Panc1 (cell line): ENCODE results near the gene DIP2C. TPM values are rescaled to one million over a fixed set of nuclear protein-coding genes. Genes with fewer than 3 reads are reported as not detected.
A peak's percentile ranks its signal among the peaks of the same experiment; 100 is the strongest.

Source experiments
- ATAC-seq: fragments of 200-7000 bp; cut with Tn5 transposase; 2 replicates; pipeline ENCODE4 v1.9.1; 2020; ENCODE audit warnings: mild to moderate bottlenecking, moderate library complexity
- BruUV-seq: library from RNA; stranded (reverse); fragments of 400-500 nt; replicated peaks from 2 replicates; lab custom pipeline; 2021; lab: Mats Ljungman, UMichigan
- CTCF ChIA-PET: fragments of 300-600 bp; sonication (Branson Sonifier 250); formaldehyde crosslinking; loops from one replicate; lab custom pipeline; 2022; ENCODE audit warnings: antibody characterized with exemption; lab: Charles Lee
- POLR2A ChIA-PET: fragments of 300-600 bp; sonication (Branson Sonifier 250); formaldehyde crosslinking; loops from one replicate; lab custom pipeline; 2022; ENCODE audit warnings: antibody characterized with exemption; lab: Charles Lee
- DNase-seq: peaks from one replicate; pipeline ENCODE4 v3.0.0-alpha.2; 2010; ENCODE audit warnings: low read depth, low spot score
- H3K27ac ChIP-seq: 2 replicates; pipeline ENCODE4 v1.5.1; 2011; ENCODE audit warnings: mild to moderate bottlenecking, low read length, inconsistent platforms
- H3K27me3 ChIP-seq: fragments of 200-500 bp; sonication (Bioruptor generic); 2 replicates; pipeline ENCODE4 v1.6.0; 2014; ENCODE audit warnings: low read length, inconsistent platforms; ENCODE audit not compliant: control insufficient read depth, insufficient read depth
- H3K36me3 ChIP-seq: fragments of 200-500 bp; sonication (Bioruptor generic); 2 replicates; pipeline ENCODE4 v1.5.1; 2014; ENCODE audit warnings: inconsistent platforms, mild to moderate bottlenecking, low read length, moderate library complexity; ENCODE audit not compliant: control insufficient read depth, insufficient read depth
- H3K4me1 ChIP-seq: 2 replicates; pipeline ENCODE4 v1.5.1; 2011; ENCODE audit warnings: inconsistent platforms, mild to moderate bottlenecking, low read length, moderate library complexity; ENCODE audit not compliant: control insufficient read depth, insufficient read depth
- H3K4me3 ChIP-seq, 2 experiments: 2 replicates each; pipeline ENCODE4 v1.5.1; 2011 to 2012; ENCODE audit warnings: low read depth in 2 of 2, low read length in 2 of 2, mild to moderate bottlenecking in 2 of 2, inconsistent platforms in 1 of 2, moderate library complexity in 1 of 2
- H3K9me3 ChIP-seq: fragments of 200-500 bp; sonication (Bioruptor generic); 2 replicates; pipeline ENCODE4 v1.5.1; 2014; ENCODE audit warnings: low read depth, mild to moderate bottlenecking, inconsistent platforms, low read length, moderate library complexity; ENCODE audit not compliant: control insufficient read depth, insufficient read depth
- POLR2AphosphoS5 ChIP-seq: IDR thresholded peaks from 2 replicates; pipeline ENCODE4 v1.6.1; 2012; ENCODE audit warnings: mild to moderate bottlenecking, low read depth, low read length, moderate library complexity
- SIN3A ChIP-seq: IDR thresholded peaks from 2 replicates; pipeline ENCODE4 v1.6.1; 2012; ENCODE audit warnings: low read depth, mild to moderate bottlenecking, low read length, moderate library complexity, borderline replicate concordance; ENCODE audit not compliant: insufficient read depth
- TCF7L2 ChIP-seq: IDR thresholded peaks from 2 replicates; pipeline ENCODE4 v1.6.1; 2011; ENCODE audit warnings: mild to moderate bottlenecking, low read depth, low read length, inconsistent platforms
- in situ Hi-C: cut with HindIII; loops from 2 replicates; pipeline ENCODE4 v1.10.0; 2016; ENCODE audit warnings: low sequenced_read_pairs, low pct_unique_long_range_greater_than_20kb
- intact Hi-C: fragments of 100-400 bp; cut with micrococcal nuclease; formaldehyde crosslinking; loops from one replicate; pipeline ENCODE4 v1.10.0; 2022; ENCODE audit not compliant: unreplicated experiment
- total RNA-seq: library from RNA; stranded (reverse); gene quantifications from one replicate; pipeline ENCODE4 v1.2.1, GENCODE V29; 2021; ENCODE audit not compliant: unreplicated experiment
- TF ChIP-seq, protein P1 (sequence below): fragments of 450-650 bp; IDR thresholded peaks from 2 replicates; pipeline ENCODE4 v1.5.1; 2017; ENCODE audit warnings: mild to moderate bottlenecking
- TF ChIP-seq, protein P2 (sequence below), 2 experiments: IDR thresholded peaks; 2 replicates each; pipeline ENCODE4 v1.6.1; 2011 to 2012; ENCODE audit warnings: low read depth in 2 of 2, control low read depth in 1 of 2, low read length in 1 of 2, mild to moderate bottlenecking in 1 of 2, moderate library complexity in 1 of 2; ENCODE audit not compliant: insufficient read depth in 1 of 2

Gene DIP2C
- total RNA-seq, 1 experiment from 2014 or later, result 13.2 TPM

DNA sequence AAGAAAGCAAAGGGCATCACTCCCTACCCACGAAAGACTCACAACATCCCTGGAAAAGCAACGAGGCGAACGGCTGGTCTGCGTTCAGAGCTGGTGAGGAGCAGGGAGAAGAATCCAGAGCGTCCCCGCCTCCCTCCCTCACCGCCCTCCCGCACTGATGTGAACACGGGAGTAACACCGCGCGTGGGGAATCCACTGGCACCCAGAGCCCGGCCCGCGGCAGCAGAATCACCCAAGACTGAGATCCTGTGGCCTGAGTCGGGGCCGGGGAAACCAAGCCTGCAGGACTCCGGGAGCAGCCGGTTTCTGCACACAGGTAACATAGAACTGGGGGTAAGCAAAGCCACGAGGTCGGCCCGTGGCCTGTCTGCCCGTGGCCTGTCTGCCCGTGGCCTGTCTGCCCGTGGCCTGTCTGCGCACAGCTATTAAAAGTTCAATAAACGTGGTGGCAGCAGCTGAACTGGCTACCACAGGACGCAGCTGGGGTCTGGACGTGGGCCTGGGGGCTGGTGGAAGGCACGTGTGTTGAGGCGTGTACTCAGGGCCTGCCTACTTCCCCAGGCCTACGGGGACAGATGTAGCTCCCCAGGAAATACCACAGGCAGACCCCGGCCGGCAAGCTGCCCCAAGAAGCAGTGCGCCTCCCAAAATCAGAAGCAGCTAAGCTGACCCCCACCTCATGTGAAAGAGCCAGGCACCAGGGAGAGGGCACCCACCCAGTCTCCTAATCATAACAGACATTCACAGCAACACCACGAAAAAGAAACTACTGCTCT lies 23.0 kb downstream of the DIP2C start:
- CTCF ChIA-PET, result no interaction called here
- Histone ChIP-seq H3K27me3 (no peaks in the 10 kb centered on the region), H3K27ac (peak overlapping the region; percentile 76), H3K4me3 (peak overlapping the region; percentile 40 to 74), H3K4me1 (no peaks in the 10 kb centered on the region; the same call in none of the 2 replicates), H3K36me3 (no peaks in the 10 kb centered on the region), H3K9me3 (no peaks in the 10 kb centered on the region)
- BruUV-seq, result no TSS peak
- ATAC-seq (peak; percentile 61), DNase-seq (no peak)
- TF ChIP-seq TCF7L2 (no peak), POLR2AphosphoS5 (no peak), SIN3A (no peak)
- TF ChIP-seq, protein P1, sequence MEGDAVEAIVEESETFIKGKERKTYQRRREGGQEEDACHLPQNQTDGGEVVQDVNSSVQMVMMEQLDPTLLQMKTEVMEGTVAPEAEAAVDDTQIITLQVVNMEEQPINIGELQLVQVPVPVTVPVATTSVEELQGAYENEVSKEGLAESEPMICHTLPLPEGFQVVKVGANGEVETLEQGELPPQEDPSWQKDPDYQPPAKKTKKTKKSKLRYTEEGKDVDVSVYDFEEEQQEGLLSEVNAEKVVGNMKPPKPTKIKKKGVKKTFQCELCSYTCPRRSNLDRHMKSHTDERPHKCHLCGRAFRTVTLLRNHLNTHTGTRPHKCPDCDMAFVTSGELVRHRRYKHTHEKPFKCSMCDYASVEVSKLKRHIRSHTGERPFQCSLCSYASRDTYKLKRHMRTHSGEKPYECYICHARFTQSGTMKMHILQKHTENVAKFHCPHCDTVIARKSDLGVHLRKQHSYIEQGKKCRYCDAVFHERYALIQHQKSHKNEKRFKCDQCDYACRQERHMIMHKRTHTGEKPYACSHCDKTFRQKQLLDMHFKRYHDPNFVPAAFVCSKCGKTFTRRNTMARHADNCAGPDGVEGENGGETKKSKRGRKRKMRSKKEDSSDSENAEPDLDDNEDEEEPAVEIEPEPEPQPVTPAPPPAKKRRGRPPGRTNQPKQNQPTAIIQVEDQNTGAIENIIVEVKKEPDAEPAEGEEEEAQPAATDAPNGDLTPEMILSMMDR, result no peak
- in situ Hi-C loops, result no loop called here
- POLR2A ChIA-PET, result no interaction called here
- intact Hi-C loops, result loop anchor here (10.0 kb wide), 1 partner anchor 152 kb away; no protein-coding TSS in a partner anchor

DNA sequence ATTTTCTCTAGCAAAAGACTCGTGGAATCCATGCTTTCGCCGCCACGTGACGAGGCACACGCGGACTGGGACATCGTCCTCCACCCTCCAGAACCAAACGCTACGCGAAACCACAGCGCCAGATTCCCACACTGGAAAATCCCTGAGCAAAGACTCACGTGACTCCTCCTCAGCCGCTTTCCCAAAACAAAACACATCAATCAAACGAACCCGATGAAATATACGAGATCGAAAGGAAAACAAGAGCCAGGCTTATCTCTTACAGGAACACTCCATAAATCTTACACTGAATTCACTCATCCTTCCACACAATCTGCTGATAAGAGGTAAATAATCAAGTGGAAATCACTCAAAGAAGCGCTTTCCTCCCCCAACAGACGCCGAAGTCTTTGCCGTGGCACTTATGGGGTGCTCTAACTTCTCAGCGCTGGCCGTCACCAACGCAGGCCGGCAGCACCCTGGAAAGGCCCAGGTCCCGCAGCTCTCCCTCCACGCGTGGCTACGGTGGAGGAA lies 23.8 kb downstream of the DIP2C start:
- Histone ChIP-seq H3K9me3 (no peaks in the 10 kb centered on the region), H3K27me3 (no peaks in the 10 kb centered on the region), H3K4me3 (peak overlapping the region; percentile 40 to 74), H3K4me1 (no peaks in the 10 kb centered on the region; the same call in none of the 2 replicates), H3K27ac (peak overlapping the region; percentile 76), H3K36me3 (no peaks in the 10 kb centered on the region)
- CTCF ChIA-PET, result no interaction called here
- POLR2A ChIA-PET, result no interaction called here
- ATAC-seq, result peak; percentile 81
- TF ChIP-seq TCF7L2, result 0 out of 2 replicates have a peak, but pooled peaks have one; percentile 58
- TF ChIP-seq, protein P1, result no peak
- DNase-seq, result peak; percentile 57
- BruUV-seq, result no TSS peak
- in situ Hi-C loops, result no loop called here
- intact Hi-C loops, result loop anchor here (10.0 kb wide), 1 partner anchor 151 kb away; no protein-coding TSS in a partner anchor

DNA sequence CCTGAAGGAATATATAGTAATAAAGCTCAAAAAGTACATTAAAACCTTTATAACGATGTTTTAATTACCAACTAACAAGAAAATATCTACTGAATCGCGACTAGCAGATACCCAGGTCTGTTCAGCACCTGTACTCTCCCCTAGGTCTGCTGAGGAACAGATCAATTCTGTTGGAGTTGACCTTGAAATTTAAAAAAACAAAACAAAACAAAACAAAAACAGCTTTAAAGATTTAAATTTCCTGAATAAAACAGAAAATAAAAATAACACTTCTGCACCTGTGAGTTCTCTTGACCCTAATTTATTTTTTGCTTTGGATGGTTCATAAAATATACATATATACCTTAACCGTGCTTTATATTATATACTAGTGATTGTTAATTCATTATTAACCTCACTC lies 24.6 kb downstream of the DIP2C start:
- Histone ChIP-seq H3K4me3 (peak overlapping the region; percentile 40 to 74; a peak in 3 of 4 replicates), H3K27ac (peak overlapping the region; percentile 76), H3K36me3 (no peaks in the 10 kb centered on the region), H3K4me1 (no peaks in the 10 kb centered on the region; the same call in none of the 2 replicates), H3K9me3 (no peaks in the 10 kb centered on the region), H3K27me3 (no peaks in the 10 kb centered on the region)
- no TSS peak for BruUV-seq
- intact Hi-C loops, result loop anchor here (10.0 kb wide), 1 partner anchor 150 kb away; no protein-coding TSS in a partner anchor
- TF ChIP-seq TCF7L2 (no peak), SIN3A (no peak), POLR2AphosphoS5 (no peak)
- TF ChIP-seq, protein P2, sequence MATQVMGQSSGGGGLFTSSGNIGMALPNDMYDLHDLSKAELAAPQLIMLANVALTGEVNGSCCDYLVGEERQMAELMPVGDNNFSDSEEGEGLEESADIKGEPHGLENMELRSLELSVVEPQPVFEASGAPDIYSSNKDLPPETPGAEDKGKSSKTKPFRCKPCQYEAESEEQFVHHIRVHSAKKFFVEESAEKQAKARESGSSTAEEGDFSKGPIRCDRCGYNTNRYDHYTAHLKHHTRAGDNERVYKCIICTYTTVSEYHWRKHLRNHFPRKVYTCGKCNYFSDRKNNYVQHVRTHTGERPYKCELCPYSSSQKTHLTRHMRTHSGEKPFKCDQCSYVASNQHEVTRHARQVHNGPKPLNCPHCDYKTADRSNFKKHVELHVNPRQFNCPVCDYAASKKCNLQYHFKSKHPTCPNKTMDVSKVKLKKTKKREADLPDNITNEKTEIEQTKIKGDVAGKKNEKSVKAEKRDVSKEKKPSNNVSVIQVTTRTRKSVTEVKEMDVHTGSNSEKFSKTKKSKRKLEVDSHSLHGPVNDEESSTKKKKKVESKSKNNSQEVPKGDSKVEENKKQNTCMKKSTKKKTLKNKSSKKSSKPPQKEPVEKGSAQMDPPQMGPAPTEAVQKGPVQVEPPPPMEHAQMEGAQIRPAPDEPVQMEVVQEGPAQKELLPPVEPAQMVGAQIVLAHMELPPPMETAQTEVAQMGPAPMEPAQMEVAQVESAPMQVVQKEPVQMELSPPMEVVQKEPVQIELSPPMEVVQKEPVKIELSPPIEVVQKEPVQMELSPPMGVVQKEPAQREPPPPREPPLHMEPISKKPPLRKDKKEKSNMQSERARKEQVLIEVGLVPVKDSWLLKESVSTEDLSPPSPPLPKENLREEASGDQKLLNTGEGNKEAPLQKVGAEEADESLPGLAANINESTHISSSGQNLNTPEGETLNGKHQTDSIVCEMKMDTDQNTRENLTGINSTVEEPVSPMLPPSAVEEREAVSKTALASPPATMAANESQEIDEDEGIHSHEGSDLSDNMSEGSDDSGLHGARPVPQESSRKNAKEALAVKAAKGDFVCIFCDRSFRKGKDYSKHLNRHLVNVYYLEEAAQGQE (IDR thresholded peaks at IDR 0.05; ENCODE audit: insufficient read depth in 1 of 2, low read depth in 2 of 2, low read length in 1 of 2), result no peak
- TF ChIP-seq, protein P1, result no peak
- no peak for ATAC-seq
- in situ Hi-C loops, result no loop called here
- CTCF ChIA-PET, result interaction anchor here (1.0 kb wide), 1 partner anchor 154 kb away, joined by 3 read pairs; no protein-coding TSS in a partner anchor
- no peak for DNase-seq
- POLR2A ChIA-PET, result interaction anchor here (0.6 kb wide), 2 partner anchors 16 to 262 kb away, joined by 4 to 9 read pairs; no protein-coding TSS in a partner anchor
